Measurements from ENCODE around the gene TRAF5. TPM values are rescaled to one million over a fixed set of nuclear protein-coding genes. Genes with fewer than 3 reads are reported as not detected.

Gene TRAF5
- total and polyA plus RNA-seq, 4 donors: 8.9 to 31.0 (median 17.2) TPM

DNA sequence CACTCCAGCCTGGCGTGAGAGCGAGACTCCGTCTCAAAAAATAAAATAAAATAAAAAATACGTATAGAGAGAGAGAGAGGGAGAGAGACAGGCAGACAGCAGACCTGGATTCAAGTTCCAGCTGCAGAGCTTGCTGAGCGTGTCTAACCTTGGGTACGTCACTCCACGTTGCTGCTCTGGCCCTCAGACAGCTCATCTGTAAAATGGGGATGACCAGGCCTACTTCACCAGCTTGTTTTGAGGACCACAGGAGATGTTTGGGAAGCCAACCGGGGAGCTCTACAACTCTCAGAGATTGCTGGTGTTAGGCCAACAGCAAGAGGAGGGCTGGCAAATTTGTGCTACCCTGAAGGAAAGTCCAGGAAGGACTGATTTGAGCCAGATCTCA is 499 bp upstream of the TRAF5 start:
- DNase-seq (ENCODE audit: low read depth in 4 of 6, low spot score in 6 of 6): no peak
- Histone ChIP-seq H3K4me3 (ENCODE audit: low read depth, low read length) (peak overlapping the region; percentile 59), H3K9me3 (ENCODE audit: control insufficient read depth, insufficient read depth, low read length) (no peaks in the 10 kb centered on the region), H3K36me3 (ENCODE audit: control insufficient read depth, insufficient read depth, low read length) (no peaks in the 10 kb centered on the region), H3K27me3 (ENCODE audit: control insufficient read depth, insufficient read depth, low read length) (peaks cover 6% of the 10 kb centered on the region), H3K27ac (ENCODE audit: low read depth, low read length) (peak overlapping the region; percentile 22), H3K4me1 (ENCODE audit: control insufficient read depth, insufficient read depth, low read length) (peaks cover 11% of the 10 kb centered on the region)
- 95% methylated on average over 5 of the region's 8 CpGs for WGBS (ENCODE audit: insufficient coverage)

DNA sequence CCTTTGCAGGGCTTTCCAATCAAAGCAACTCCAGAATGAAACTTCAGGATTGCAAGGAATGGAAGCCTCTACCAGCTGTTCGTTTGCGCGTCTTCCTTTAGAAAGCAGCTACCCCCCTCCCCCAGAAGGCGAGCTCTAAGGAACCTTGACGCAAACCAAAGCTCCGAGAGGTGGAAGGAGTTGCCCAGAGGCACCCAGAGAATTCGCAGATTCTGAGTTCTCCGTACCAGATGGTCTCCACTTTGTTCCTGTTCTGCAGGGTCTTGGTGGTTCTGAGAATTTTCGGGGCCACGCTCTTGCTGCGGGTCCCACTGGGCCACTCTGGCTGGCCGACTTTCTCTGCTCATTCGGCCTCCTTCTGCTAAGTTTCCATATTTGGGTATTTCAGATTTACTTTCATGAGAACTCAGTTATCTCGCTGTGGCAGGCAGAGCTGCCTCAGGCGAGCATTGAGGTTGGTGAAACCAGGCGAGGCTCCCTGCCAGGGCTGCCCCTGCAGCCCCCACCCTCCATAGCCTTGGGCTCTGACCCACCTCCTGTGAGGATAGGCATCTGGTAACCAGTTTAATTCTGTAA is 801 bp downstream of the TRAF5 start:
- H3K4me3 ChIP-seq (ENCODE audit: low read depth, low read length): peak overlapping the region; percentile 59
- peaks cover 6% of the 10 kb centered on the region for H3K27me3 ChIP-seq (ENCODE audit: control insufficient read depth, insufficient read depth, low read length)
- peak in 1 of 6 donors; percentile 49 for DNase-seq (ENCODE audit: low read depth in 4 of 6, low spot score in 6 of 6)
- peak overlapping the region; percentile 65 for H3K27ac ChIP-seq (ENCODE audit: low read depth, low read length)
- no peaks in the 10 kb centered on the region for H3K36me3 ChIP-seq (ENCODE audit: control insufficient read depth, insufficient read depth, low read length)
- H3K4me1 ChIP-seq (ENCODE audit: control insufficient read depth, insufficient read depth, low read length): peaks cover 18% of the 10 kb centered on the region
- WGBS (ENCODE audit: insufficient coverage): 35% methylated on average over 13 of the region's 16 CpGs
- no peaks in the 10 kb centered on the region for H3K9me3 ChIP-seq (ENCODE audit: control insufficient read depth, insufficient read depth, low read length)

- Histone ChIP-seq H3K9me3 (ENCODE audit: control insufficient read depth, insufficient read depth, low read length) (no peaks in the 10 kb centered on the region), H3K36me3 (ENCODE audit: control insufficient read depth, insufficient read depth, low read length) (no peaks in the 10 kb centered on the region), H3K4me3 (ENCODE audit: low read depth, low read length) (no peak overlapping the region), H3K27me3 (ENCODE audit: control insufficient read depth, insufficient read depth, low read length) (peaks cover 6% of the 10 kb centered on the region), H3K4me1 (ENCODE audit: control insufficient read depth, insufficient read depth, low read length) (peaks cover 18% of the 10 kb centered on the region), H3K27ac (ENCODE audit: low read depth, low read length) (no peak overlapping the region)
- no peak for DNase-seq (ENCODE audit: low read depth in 4 of 6, low spot score in 6 of 6)
- WGBS (ENCODE audit: insufficient coverage): 95% methylated on average over 10 of the region's 11 CpGs
Observed at GRCh38 chr1:211328084-211328694, 1.6 kb downstream of the TRAF5 start.

DNA sequence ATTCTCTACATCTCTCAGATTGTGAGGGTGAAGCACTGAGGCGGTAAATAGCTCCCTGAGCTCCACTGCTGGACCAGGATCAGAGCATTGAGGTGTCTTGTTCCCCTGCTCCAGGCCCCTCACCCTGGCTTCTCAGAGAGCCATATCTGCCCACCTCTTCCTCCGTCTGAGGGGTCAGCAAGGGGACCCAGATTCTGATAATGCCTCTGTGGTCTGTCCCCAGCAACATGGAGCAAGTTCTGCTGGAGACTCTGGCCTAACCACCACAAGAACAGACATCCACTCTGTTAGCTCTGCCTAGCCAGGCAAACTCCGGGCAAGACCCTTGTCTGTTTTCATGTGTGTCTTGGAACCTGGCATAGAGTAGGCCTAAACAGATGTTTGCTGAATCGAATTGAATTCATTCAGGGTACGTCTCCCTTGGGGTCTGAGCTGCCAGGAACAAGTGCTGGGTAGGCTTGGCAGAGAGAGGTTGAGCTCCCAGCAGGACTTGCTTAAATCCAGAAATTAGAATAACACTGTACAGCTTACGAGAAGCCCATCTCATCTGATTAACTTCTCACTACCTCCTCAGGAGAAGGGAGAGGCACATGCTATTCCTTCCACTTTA is 2.3 kb downstream of the TRAF5 start:
- Histone ChIP-seq H3K27me3 (ENCODE audit: control insufficient read depth, insufficient read depth, low read length) (peaks cover 6% of the 10 kb centered on the region), H3K4me3 (ENCODE audit: low read depth, low read length) (no peak overlapping the region), H3K36me3 (ENCODE audit: control insufficient read depth, insufficient read depth, low read length) (no peaks in the 10 kb centered on the region), H3K27ac (ENCODE audit: low read depth, low read length) (no peak overlapping the region), H3K9me3 (ENCODE audit: control insufficient read depth, insufficient read depth, low read length) (no peaks in the 10 kb centered on the region), H3K4me1 (ENCODE audit: control insufficient read depth, insufficient read depth, low read length) (peaks cover 18% of the 10 kb centered on the region)
- DNase-seq (ENCODE audit: low read depth in 4 of 6, low spot score in 6 of 6): peak in 2 of 6 donors; percentile 42 to 75
- 62% methylated on average over 5 of the region's 6 CpGs for WGBS (ENCODE audit: insufficient coverage)

DNA sequence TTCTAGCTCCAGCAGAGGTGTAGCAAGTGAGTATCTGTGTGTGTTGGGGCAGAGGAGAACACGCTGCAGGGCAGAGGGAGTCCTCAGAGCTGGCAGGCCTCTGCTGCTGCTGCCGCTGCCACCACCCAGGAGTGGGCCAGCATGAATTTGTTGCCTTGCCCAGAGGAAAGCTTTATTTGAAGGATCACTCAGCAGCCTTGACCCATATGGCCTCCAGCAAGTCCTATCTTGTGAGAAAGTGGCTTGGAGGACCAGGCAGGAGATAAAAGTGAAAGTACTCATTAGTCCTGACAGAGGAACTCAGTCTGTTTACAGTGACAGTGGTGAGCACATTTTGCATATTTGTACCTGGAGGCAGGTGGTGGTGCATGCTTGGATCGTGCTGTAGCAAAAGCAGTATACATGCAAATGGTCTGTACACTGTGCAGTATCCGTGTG is 3.1 kb downstream of the TRAF5 start:
- H3K27ac ChIP-seq (ENCODE audit: low read depth, low read length): no peak overlapping the region
- no peaks in the 10 kb centered on the region for H3K36me3 ChIP-seq (ENCODE audit: control insufficient read depth, insufficient read depth, low read length)
- H3K4me3 ChIP-seq (ENCODE audit: low read depth, low read length): no peak overlapping the region
- peaks cover 6% of the 10 kb centered on the region for H3K27me3 ChIP-seq (ENCODE audit: control insufficient read depth, insufficient read depth, low read length)
- WGBS (ENCODE audit: insufficient coverage): 82% methylated on average over 4 of the region's 4 CpGs
- H3K4me1 ChIP-seq (ENCODE audit: control insufficient read depth, insufficient read depth, low read length): peaks cover 18% of the 10 kb centered on the region
- H3K9me3 ChIP-seq (ENCODE audit: control insufficient read depth, insufficient read depth, low read length): no peaks in the 10 kb centered on the region
- DNase-seq (ENCODE audit: low read depth in 4 of 6, low spot score in 6 of 6): no peak

DNA sequence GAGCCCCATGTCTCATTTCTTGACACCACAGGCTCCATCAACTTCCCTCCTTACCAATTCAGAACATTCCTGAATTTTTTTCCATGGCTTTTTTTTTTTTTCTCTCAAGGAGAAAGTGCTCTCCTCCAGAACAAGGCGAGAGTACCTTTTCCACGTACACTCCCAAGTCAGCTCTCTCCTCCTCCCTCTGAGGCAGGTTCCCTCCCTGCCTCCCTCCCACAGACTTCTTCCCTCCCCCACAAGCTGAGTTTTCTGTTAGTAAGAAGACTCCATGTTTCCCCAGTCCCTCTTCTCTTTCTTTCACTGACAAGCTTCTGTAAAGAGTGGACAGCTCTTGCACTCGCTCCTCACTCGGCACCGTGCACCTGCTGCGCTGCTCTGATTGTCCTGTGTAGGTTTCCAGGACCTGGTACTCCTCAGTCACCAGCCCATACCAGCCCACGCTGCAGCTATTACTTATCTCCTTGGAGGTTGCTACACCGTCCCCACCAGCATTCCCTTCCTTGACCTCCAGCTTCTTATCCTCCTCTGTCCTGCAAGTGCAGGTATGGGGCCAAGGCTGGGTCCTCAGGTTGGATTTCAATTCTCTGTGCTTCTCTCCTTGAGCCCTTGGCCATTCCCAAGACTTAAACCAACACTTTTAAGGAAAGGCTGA is 3.8 kb downstream of the TRAF5 start:
- no peaks in the 10 kb centered on the region for H3K36me3 ChIP-seq (ENCODE audit: control insufficient read depth, insufficient read depth, low read length)
- peaks cover 18% of the 10 kb centered on the region for H3K4me1 ChIP-seq (ENCODE audit: control insufficient read depth, insufficient read depth, low read length)
- no peaks in the 10 kb centered on the region for H3K9me3 ChIP-seq (ENCODE audit: control insufficient read depth, insufficient read depth, low read length)
- H3K27ac ChIP-seq (ENCODE audit: low read depth, low read length): no peak overlapping the region
- H3K4me3 ChIP-seq (ENCODE audit: low read depth, low read length): no peak overlapping the region
- no peak for DNase-seq (ENCODE audit: low read depth in 4 of 6, low spot score in 6 of 6)
- H3K27me3 ChIP-seq (ENCODE audit: control insufficient read depth, insufficient read depth, low read length): peaks cover 6% of the 10 kb centered on the region
- 94% methylated on average over 6 of the region's 8 CpGs for WGBS (ENCODE audit: insufficient coverage)

GRCh38 chr1:211331011-211331709 is 4.5 kb downstream of the TRAF5 start:
- no peaks in the 10 kb centered on the region for H3K36me3 ChIP-seq (ENCODE audit: control insufficient read depth, insufficient read depth, low read length)
- H3K9me3 ChIP-seq (ENCODE audit: control insufficient read depth, insufficient read depth, low read length): no peaks in the 10 kb centered on the region
- peaks cover 4% of the 10 kb centered on the region for H3K27me3 ChIP-seq (ENCODE audit: control insufficient read depth, insufficient read depth, low read length)
- no peak overlapping the region for H3K27ac ChIP-seq (ENCODE audit: low read depth, low read length)
- no peak overlapping the region for H3K4me3 ChIP-seq (ENCODE audit: low read depth, low read length)
- peak in 1 of 6 donors; percentile 71 for DNase-seq (ENCODE audit: low read depth in 4 of 6, low spot score in 6 of 6)
- WGBS (ENCODE audit: insufficient coverage): 98% methylated on average over 3 of the region's 3 CpGs
- peaks cover 18% of the 10 kb centered on the region for H3K4me1 ChIP-seq (ENCODE audit: control insufficient read depth, insufficient read depth, low read length)

DNA sequence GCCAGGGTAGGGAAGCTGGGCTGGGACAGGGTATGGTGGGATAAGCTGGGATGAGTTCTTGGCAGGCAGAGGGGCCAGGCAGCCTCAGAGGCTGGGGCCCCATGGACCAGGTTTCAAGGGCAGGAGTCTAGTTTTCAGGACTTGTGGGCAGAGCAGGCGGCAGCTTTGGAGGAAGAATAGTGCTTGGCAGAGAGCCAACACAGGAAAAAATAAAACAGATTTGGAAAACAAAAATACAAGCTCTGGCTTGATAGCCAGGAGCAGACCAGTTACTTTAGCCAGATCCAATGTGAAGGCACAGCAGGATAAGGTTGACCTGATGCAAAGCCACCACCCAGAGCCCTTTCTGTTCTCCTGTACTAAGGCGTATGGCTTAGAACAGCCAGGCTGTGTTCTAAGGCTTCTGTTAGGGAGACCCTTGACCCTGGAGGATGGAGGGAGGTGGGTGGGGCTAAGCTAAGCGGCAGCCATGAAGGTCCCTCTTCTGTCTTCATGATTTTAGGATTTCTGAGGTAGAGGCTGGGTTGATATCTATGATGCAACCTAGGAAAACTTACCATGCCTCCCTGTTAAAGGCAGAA is 5.5 kb downstream of the TRAF5 start:
- DNase-seq (ENCODE audit: low read depth in 4 of 6, low spot score in 6 of 6): peak in 2 of 6 donors; percentile 15 to 18
- H3K36me3 ChIP-seq (ENCODE audit: control insufficient read depth, insufficient read depth, low read length): no peaks in the 10 kb centered on the region
- WGBS (ENCODE audit: insufficient coverage): 49% methylated on average over 2 of the region's 3 CpGs
- peaks cover 1% of the 10 kb centered on the region for H3K27me3 ChIP-seq (ENCODE audit: control insufficient read depth, insufficient read depth, low read length)
- H3K9me3 ChIP-seq (ENCODE audit: control insufficient read depth, insufficient read depth, low read length): no peaks in the 10 kb centered on the region
- H3K4me1 ChIP-seq (ENCODE audit: control insufficient read depth, insufficient read depth, low read length): peaks cover 14% of the 10 kb centered on the region
- H3K4me3 ChIP-seq (ENCODE audit: low read depth, low read length): no peak overlapping the region
- no peak overlapping the region for H3K27ac ChIP-seq (ENCODE audit: low read depth, low read length)

DNA sequence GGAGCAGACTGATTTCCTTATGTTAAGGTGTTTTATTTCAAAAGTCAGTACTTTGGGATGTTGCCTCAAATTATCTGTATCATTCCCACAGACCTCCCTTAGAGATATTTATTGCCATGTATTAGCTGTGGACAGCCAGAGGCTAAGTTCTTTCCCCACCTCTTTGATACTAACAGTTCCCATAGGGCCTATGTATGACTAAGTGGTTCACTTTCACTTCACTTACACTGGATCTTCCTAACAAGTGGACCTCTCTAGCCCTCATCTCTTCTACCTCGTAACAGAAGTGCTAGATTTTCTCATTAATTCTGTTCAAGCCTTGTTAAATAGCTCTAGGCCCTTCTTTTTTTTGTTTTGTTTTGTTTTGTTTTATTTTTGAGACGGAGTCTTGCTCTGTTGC is 6.2 kb downstream of the TRAF5 start:
- no CpG with 5 or more reads among the region's 2 CpGs for WGBS (ENCODE audit: insufficient coverage)
- no peak for DNase-seq (ENCODE audit: low read depth in 4 of 6, low spot score in 6 of 6)
- Histone ChIP-seq H3K27ac (ENCODE audit: low read depth, low read length) (no peak overlapping the region), H3K4me3 (ENCODE audit: low read depth, low read length) (no peak overlapping the region), H3K27me3 (ENCODE audit: control insufficient read depth, insufficient read depth, low read length) (no peaks in the 10 kb centered on the region), H3K9me3 (ENCODE audit: control insufficient read depth, insufficient read depth, low read length) (no peaks in the 10 kb centered on the region), H3K4me1 (ENCODE audit: control insufficient read depth, insufficient read depth, low read length) (peaks cover 9% of the 10 kb centered on the region), H3K36me3 (ENCODE audit: control insufficient read depth, insufficient read depth, low read length) (no peaks in the 10 kb centered on the region)
